WTC11 (cell line): ENCODE data around the gene ZPR1. TPM values are rescaled to one million over a fixed set of nuclear protein-coding genes. Genes with fewer than 3 reads are reported as not detected.

ENCODE experiments used
- ATAC-seq: fragments of 200-7000 bp; cut with Tn5 transposase; 2 replicates; pipeline ENCODE4 v1.10.0; 2021; ENCODE audit warnings: mild to moderate bottlenecking, moderate library complexity
- CTCF ChIA-PET: fragments of 300-600 bp; sonication (Branson Sonifier 250); formaldehyde crosslinking; loops from one replicate; lab custom pipeline; 2021; ENCODE audit warnings: antibody characterized with exemption; lab: Charles Lee
- POLR2A ChIA-PET: fragments of 350-600 bp; sonication (Branson Sonifier 250); formaldehyde crosslinking; loops from one replicate; lab custom pipeline; 2021; ENCODE audit warnings: antibody characterized with exemption; lab: Charles Lee
- DNase-seq: peaks from one replicate; pipeline ENCODE4 v3.0.0; 2021; ENCODE audit warnings: low spot score
- H3K27ac Mint-ChIP-seq: 2 replicates; pipeline ENCODE4 v1.8.0; 2021; ENCODE audit warnings: mixed read lengths
- H3K27me3 Mint-ChIP-seq: 2 replicates; pipeline ENCODE4 v1.8.0; 2021; ENCODE audit warnings: low read depth, mild to moderate bottlenecking, moderate library complexity, mixed read lengths
- H3K36me3 Mint-ChIP-seq: 2 replicates; pipeline ENCODE4 v1.8.0; 2021; ENCODE audit warnings: mixed read lengths
- H3K4me1 Mint-ChIP-seq: 2 replicates; pipeline ENCODE4 v1.8.0; 2022; ENCODE audit warnings: mixed read lengths
- H3K4me3 Mint-ChIP-seq: 2 replicates; pipeline ENCODE4 v1.8.0; 2021; ENCODE audit warnings: mild to moderate bottlenecking, moderate library complexity, mixed read lengths
- H3K9me3 Mint-ChIP-seq: 2 replicates; pipeline ENCODE4 v1.8.0; 2021; ENCODE audit warnings: mixed read lengths
- ATF2 ChIP-seq: sonication (generic); formaldehyde crosslinking; IDR thresholded peaks from 2 replicates; pipeline ENCODE4 v1.8.1; 2022; ENCODE audit warnings: low read depth, missing genetic modification reagents, borderline replicate concordance
- FOXP1 ChIP-seq: sonication (generic); formaldehyde crosslinking; IDR thresholded peaks from 2 replicates; pipeline ENCODE4 v1.8.0; 2022; ENCODE audit warnings: missing genetic modification reagents, mild to moderate bottlenecking, moderate library complexity, borderline replicate concordance
- GABPB1 ChIP-seq: sonication (generic); formaldehyde crosslinking; IDR thresholded peaks from 2 replicates; pipeline ENCODE4 v1.8.1; 2023; ENCODE audit warnings: mild to moderate bottlenecking, missing genetic modification reagents
- IRF2 ChIP-seq: sonication (generic); formaldehyde crosslinking; IDR thresholded peaks from 2 replicates; pipeline ENCODE4 v1.8.0; 2022; ENCODE audit warnings: low read depth, missing genetic modification reagents, borderline replicate concordance
- JUN ChIP-seq: sonication (generic); formaldehyde crosslinking; IDR thresholded peaks from 2 replicates; pipeline ENCODE4 v1.8.0; 2023; ENCODE audit warnings: mild to moderate bottlenecking, missing genetic modification reagents
- KAT7 ChIP-seq: sonication (generic); formaldehyde crosslinking; IDR thresholded peaks from 2 replicates; pipeline ENCODE4 v1.8.1; 2023; ENCODE audit warnings: missing genetic modification reagents, mild to moderate bottlenecking, borderline replicate concordance
- MYBL2 ChIP-seq: sonication (generic); formaldehyde crosslinking; IDR thresholded peaks from 2 replicates; pipeline ENCODE4 v1.8.1; 2023; ENCODE audit warnings: mild to moderate bottlenecking, moderate library complexity, missing genetic modification reagents
- NFATC4 ChIP-seq: fragments of 250-450 bp; sonication (Bioruptor Pico); IDR thresholded peaks from 2 replicates; pipeline ENCODE4 v1.9.0; 2021; ENCODE audit warnings: mild to moderate bottlenecking
- OVOL2 ChIP-seq: fragments of 250-450 bp; sonication (Bioruptor Pico); IDR thresholded peaks from 2 replicates; pipeline ENCODE4 v1.9.0; 2021; ENCODE audit warnings: mild to moderate bottlenecking, borderline replicate concordance
- TEAD1 ChIP-seq: sonication (generic); formaldehyde crosslinking; IDR thresholded peaks from 2 replicates; pipeline ENCODE4 v1.8.0; 2022; ENCODE audit warnings: mild to moderate bottlenecking, missing genetic modification reagents
- ZBTB21 ChIP-seq: sonication (generic); formaldehyde crosslinking; IDR thresholded peaks from 2 replicates; pipeline ENCODE4 v1.8.1; 2023; ENCODE audit warnings: mild to moderate bottlenecking, missing genetic modification reagents, borderline replicate concordance
- ZNF219 ChIP-seq: sonication (generic); formaldehyde crosslinking; IDR thresholded peaks from 2 replicates; pipeline ENCODE4 v1.8.0; 2023; ENCODE audit warnings: missing genetic modification reagents, mild to moderate bottlenecking, borderline replicate concordance
- ZNF263 ChIP-seq: sonication (generic); formaldehyde crosslinking; IDR thresholded peaks from 2 replicates; pipeline ENCODE4 v1.8.1; 2022; ENCODE audit warnings: low read depth, mild to moderate bottlenecking, moderate library complexity, missing genetic modification reagents
- ZNF317 ChIP-seq: sonication (generic); formaldehyde crosslinking; IDR thresholded peaks from 2 replicates; pipeline ENCODE4 v1.8.1; 2023; ENCODE audit warnings: low read depth, mild to moderate bottlenecking, moderate library complexity, missing genetic modification reagents, borderline replicate concordance
- total RNA-seq: library from RNA; stranded (reverse); gene quantifications from 3 replicates; pipeline ENCODE4 v1.2.3, GENCODE V29; 2021

The ZPR1 gene
- total RNA-seq, 1 experiment from 2014 or later, result 59.6 TPM

- TF ChIP-seq NFATC4, result no peak
- TF ChIP-seq ZNF263 (CRISPR knock-in tag), result no peak
- TF ChIP-seq, all 79 proteins: peak for 0
Measured at GRCh38 chr11:116822575-116822974, 34.8 kb upstream of the ZPR1 start (continued).

GRCh38 chr11:116821050-116821918, 33.5 kb upstream of the ZPR1 start:
- Mint-ChIP-seq H3K36me3 (no peaks in the 10 kb centered on the region), H3K4me3 (no peak overlapping the region), H3K27ac (no peak overlapping the region), H3K27me3 (no peaks in the 10 kb centered on the region), H3K4me1 (no peaks in the 10 kb centered on the region), H3K9me3 (no peaks in the 10 kb centered on the region)
- TF ChIP-seq OVOL2 (CRISPR knock-in tag), result no peak
- no peak for DNase-seq
- no peak for ATAC-seq
- CTCF ChIA-PET, result interaction anchor here (0.9 to 3.8 kb wide), 4 partner anchors 15 to 317 kb away, joined by 3 to 21 read pairs (median 12); partner anchors contain the start of gene APOA5
- POLR2A ChIA-PET, result interaction anchor here (1.1 kb wide), 1 partner anchor 276 kb away, joined by 3 read pairs; no protein-coding TSS in a partner anchor

GRCh38 chr11:116819049-116819448, 31.2 kb upstream of the ZPR1 start:
- ATAC-seq (no peak), DNase-seq (no peak)
- ChIA-PET CTCF (interaction anchor here (1.1 to 3.8 kb wide), 3 partner anchors 17 to 87 kb away, joined by 3 to 21 read pairs (median 3); partner anchors contain the start of gene APOA5), POLR2A (no interaction called here)
- H3K4me1 Mint-ChIP-seq, result no peaks in the 10 kb centered on the region
- H3K27ac Mint-ChIP-seq, result no peak overlapping the region
- no peak overlapping the region for H3K4me3 Mint-ChIP-seq
- no peaks in the 10 kb centered on the region for H3K9me3 Mint-ChIP-seq
- TF ChIP-seq IRF2 (CRISPR knock-in tag) (no peak), ZBTB21 (CRISPR knock-in tag) (no peak), MYBL2 (CRISPR knock-in tag) (no peak), FOXP1 (CRISPR knock-in tag) (no peak), ZNF317 (CRISPR knock-in tag) (no peak), ATF2 (CRISPR knock-in tag) (no peak)
- no peaks in the 10 kb centered on the region for H3K36me3 Mint-ChIP-seq
- no peaks in the 10 kb centered on the region for H3K27me3 Mint-ChIP-seq

GRCh38 chr11:116814502-116814901, 26.7 kb upstream of the ZPR1 start:
- Mint-ChIP-seq H3K36me3 (no peaks in the 10 kb centered on the region), H3K27me3 (no peaks in the 10 kb centered on the region), H3K9me3 (no peaks in the 10 kb centered on the region), H3K4me3 (no peak overlapping the region), H3K27ac (no peak overlapping the region), H3K4me1 (no peaks in the 10 kb centered on the region)
- TF ChIP-seq KAT7 (CRISPR knock-in tag) (no peak), TEAD1 (CRISPR knock-in tag) (no peak), JUN (CRISPR knock-in tag) (no peak)
- CTCF ChIA-PET, result no interaction called here
- no peak for DNase-seq
- POLR2A ChIA-PET, result interaction anchor here (0.7 kb wide), 1 partner anchor 59 kb away, joined by 3 read pairs; no protein-coding TSS in a partner anchor
- ATAC-seq, result no peak

GRCh38 chr11:116813781-116814471, 26.1 kb upstream of the ZPR1 start:
- no peak overlapping the region for H3K4me3 Mint-ChIP-seq
- no peaks in the 10 kb centered on the region for H3K27me3 Mint-ChIP-seq
- no peak for ATAC-seq

More at GRCh38 chr11:116813781-116814471, 26.1 kb upstream of the ZPR1 start:
- TF ChIP-seq ZNF219 (CRISPR knock-in tag), result no peak
- 0 out of 2 replicates have a peak, but pooled peaks have one; percentile 20 for TF ChIP-seq GABPB1
- TF ChIP-seq, all 79 proteins: peak for 1
- POLR2A ChIA-PET, result no interaction called here
- Mint-ChIP-seq H3K36me3 (no peaks in the 10 kb centered on the region), H3K4me1 (no peaks in the 10 kb centered on the region), H3K27ac (no peak overlapping the region), H3K9me3 (no peaks in the 10 kb centered on the region)
- CTCF ChIA-PET, result interaction anchor here (0.6 to 1.8 kb wide), 3 partner anchors 22 to 325 kb away, joined by 3 to 14 read pairs (median 5); partner anchors contain the start of gene APOA5
- DNase-seq, result no peak
